ENCODE results near the gene AFF3.

DNA sequence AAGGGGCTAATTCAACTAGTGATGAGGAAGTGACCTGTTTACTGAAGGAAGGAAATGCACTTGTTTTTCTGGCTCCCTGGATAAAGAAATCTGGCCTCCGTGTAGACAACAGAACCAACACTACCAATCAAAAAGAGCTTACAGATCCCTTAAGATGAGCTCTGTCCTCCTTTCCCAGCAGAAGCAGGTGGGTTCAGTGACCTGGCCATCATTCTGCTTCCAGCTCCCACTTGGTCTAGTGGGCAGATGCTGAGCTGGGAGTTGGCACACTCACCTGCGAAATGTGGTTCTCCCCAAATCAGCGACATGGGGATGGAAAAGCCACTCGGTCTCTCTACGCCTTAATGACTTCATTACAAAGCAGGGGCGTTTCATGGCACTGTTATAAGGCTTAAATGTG, 132.6 kb downstream of the AFF3 start:
- TF ChIP-seq CTCF (IDR thresholded peaks at IDR 0.05; ENCODE audit: low read depth, low read length, poor library complexity, severe bottlenecking), result no peak
- TF ChIP-seq EZH2phosphoT487 (IDR thresholded peaks at IDR 0.05; ENCODE audit: borderline replicate concordance, low read length), result no peak
